ENCODE measurements around the gene ADGRD2.

Gene ADGRD2

GRCh38 chr9:124438091-124438490 is 12.2 kb upstream of the ADGRD2 start:
- no peak for DNase-seq (ENCODE audit: low read depth)

GRCh38 chr9:124439086-124439485 is 11.2 kb upstream of the ADGRD2 start:
- DNase-seq (ENCODE audit: low read depth) = no peak

GRCh38 chr9:124439686-124440243 is 10.5 kb upstream of the ADGRD2 start:
- no peak for DNase-seq (ENCODE audit: low read depth)

- no peak for DNase-seq (ENCODE audit: low read depth)
These were observed 9.5 kb upstream of the ADGRD2 start for GRCh38 chr9:124440786-124441185.

GRCh38 chr9:124441291-124441690 is 9.0 kb upstream of the ADGRD2 start:
- no peak for DNase-seq (ENCODE audit: low read depth)

GRCh38 chr9:124442379-124442778 is 7.9 kb upstream of the ADGRD2 start:
- DNase-seq (ENCODE audit: low read depth) = no peak

- no peak for DNase-seq (ENCODE audit: low read depth)
These were observed 7.4 kb upstream of the ADGRD2 start for GRCh38 chr9:124442826-124443225.

- no peak for DNase-seq (ENCODE audit: low read depth)
These were observed 6.6 kb upstream of the ADGRD2 start for GRCh38 chr9:124443625-124444024.

GRCh38 chr9:124444166-124444565 is 6.1 kb upstream of the ADGRD2 start:
- DNase-seq (ENCODE audit: low read depth) = no peak

- DNase-seq (ENCODE audit: low read depth) = no peak
These were observed 3.0 kb upstream of the ADGRD2 start for GRCh38 chr9:124447297-124447661.

GRCh38 chr9:124448019-124448418 is 2.2 kb upstream of the ADGRD2 start:
- DNase-seq (ENCODE audit: low read depth) = no peak

GRCh38 chr9:124449381-124450151 is 685 bp upstream of the ADGRD2 start:
- no peak for DNase-seq (ENCODE audit: low read depth)

GRCh38 chr9:124450931-124451661 is 845 bp downstream of the ADGRD2 start:
- DNase-seq (ENCODE audit: low read depth) = no peak

GRCh38 chr9:124452326-124452725 is 2.1 kb downstream of the ADGRD2 start:
- no peak for DNase-seq (ENCODE audit: low read depth)

GRCh38 chr9:124452841-124453585 is 2.8 kb downstream of the ADGRD2 start:
- DNase-seq (ENCODE audit: low read depth) = no peak

- no peak for DNase-seq (ENCODE audit: low read depth)
These were observed 3.4 kb downstream of the ADGRD2 start for GRCh38 chr9:124453586-124454191.

GRCh38 chr9:124454296-124454695 is 4.0 kb downstream of the ADGRD2 start:
- DNase-seq (ENCODE audit: low read depth) = no peak

GRCh38 chr9:124454791-124455443 is 4.7 kb downstream of the ADGRD2 start:
- DNase-seq (ENCODE audit: low read depth) = no peak

GRCh38 chr9:124455820-124456219 is 5.6 kb downstream of the ADGRD2 start:
- no peak for DNase-seq (ENCODE audit: low read depth)

GRCh38 chr9:124456341-124457078 is 6.3 kb downstream of the ADGRD2 start:
- DNase-seq (ENCODE audit: low read depth) = no peak
